Suppressor macrophage (primary cell): ENCODE data around the gene TCN2.
"Not testable (repeated sequence)": the region's sequence is repeated elsewhere in the genome, so short reads cannot be mapped to it uniquely, and the experiment has no call there.

Experiments used
- DNase-seq, 4 experiments: peaks; one replicate each; pipeline ENCODE4 v3.0.0-alpha.2; 2020 to 2022

Gene TCN2

DNA sequence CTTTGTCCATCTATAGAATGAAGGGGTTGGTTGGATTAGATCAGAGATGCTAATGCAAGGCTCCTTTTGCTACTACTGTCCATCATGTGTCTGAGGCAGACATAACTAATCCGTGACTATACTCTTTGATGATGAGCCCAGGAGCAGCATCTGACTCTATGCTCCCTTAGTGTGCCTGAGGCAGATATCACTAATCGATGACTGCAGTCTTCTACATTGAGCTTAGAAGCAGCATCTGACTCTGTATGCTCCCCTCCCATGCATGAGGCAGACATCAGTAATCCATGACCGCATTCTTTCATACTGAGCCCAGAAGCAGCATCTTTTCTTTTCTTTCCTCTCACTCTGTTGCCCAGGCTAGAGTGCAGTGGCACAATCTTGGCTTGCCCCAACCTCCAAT lies 4.2 kb downstream of the TCN2 start:
- no peak for DNase-seq

GRCh38 chr22:30612789-30613188 lies 5.8 kb downstream of the TCN2 start:
- DNase-seq, result no peak

DNA sequence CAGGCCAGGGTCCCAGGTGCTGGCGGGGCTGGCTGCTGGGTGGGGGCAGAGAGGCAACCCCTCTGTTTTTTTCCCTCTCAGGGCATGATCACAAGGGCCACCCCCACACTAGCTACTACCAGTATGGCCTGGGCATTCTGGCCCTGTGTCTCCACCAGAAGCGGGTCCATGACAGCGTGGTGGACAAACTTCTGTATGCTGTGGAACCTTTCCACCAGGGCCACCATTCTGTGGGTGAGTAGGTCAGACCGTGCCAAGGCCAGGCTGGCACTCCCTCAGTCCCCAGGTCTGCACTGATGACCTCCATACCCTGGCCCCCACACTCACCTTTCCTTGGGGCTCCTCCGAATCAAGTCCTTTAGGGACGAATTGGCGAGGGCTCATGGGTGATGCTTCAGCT lies 7.3 kb downstream of the TCN2 start:
- no peak for DNase-seq

DNA sequence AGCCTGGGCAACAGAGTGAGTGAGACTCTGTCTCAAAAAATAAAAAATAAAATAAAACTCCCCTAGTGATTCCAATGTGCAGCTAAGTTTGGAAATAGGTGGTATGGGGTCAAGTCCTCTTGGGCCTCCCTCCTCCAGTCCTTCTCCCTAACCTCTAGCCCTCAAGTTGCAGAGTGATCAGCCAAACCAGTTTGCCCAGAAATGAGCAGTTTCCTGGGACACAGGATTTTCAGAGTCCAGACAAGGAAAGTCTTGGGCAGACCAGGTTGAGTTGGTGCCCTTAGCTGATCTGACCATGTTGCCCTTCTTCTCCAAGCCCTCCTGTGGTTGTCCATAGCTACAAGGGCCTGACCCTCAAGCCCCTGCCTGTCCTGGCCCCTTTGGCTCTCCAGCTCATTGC lies 7.9 kb downstream of the TCN2 start:
- DNase-seq, result no peak

DNA sequence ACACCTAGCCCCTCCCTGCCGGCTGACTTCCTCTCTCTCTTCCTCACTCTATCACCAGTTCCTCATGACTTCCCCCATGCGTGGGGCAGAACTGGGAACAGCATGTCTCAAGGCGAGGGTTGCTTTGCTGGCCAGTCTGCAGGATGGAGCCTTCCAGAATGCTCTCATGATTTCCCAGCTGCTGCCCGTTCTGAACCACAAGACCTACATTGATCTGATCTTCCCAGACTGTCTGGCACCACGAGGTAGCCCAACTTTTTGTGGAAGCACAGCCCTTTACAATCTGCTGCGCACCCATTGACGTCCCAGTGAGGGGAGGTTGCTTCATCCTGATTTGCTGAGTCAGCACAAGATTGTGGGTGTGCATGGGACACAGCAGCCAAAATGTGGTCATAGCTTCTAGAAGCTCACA lies 8.6 kb downstream of the TCN2 start:
- peak; percentile 58 to 84 (median 70) for DNase-seq

DNA sequence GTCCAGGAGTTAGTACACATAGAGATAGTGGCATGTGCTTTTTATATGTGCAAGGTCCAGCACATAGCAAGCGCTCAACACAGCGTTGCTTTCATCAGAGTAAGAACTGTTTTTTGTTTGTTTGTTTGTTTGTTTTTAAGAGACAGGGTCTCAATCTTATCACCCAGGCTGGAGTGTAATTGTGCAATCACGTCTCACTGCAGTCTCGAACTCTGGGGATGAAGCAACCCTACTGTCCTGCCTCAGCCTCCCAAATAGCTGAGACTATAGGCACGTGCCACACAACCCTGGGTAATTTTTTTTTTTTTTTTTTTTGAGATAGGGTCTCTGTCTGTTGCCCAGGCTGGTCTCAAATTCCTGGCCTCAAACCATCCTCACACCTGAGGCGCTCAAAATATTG lies 10.8 kb downstream of the TCN2 start:
- no peak for DNase-seq

- not testable (repeated sequence) for DNase-seq
Observed at GRCh38 chr22:30619909-30620308, 12.9 kb downstream of the TCN2 start.

- no peak for DNase-seq
Observed at GRCh38 chr22:30626413-30626812, 19.4 kb downstream of the TCN2 start.

DNA sequence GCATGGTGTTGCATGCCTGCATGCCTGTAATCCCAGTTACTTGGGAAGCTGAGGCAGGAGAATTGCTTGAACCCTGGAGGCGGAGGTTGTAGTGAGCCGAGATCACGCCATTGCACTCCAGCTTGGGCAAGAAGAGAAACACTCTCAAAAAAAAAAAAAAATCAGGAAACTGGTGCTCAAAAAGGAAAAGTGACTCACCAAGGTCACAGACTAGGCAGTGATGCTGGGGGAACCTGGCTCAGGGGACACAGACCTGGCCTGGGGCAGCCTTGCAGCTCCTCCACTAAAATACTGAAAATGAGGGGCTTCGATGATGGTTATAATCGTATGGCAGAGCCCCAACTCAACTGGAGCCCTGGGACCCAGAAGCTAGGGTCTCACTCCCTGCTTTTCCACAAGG lies 20.5 kb downstream of the TCN2 start:
- DNase-seq, result peak in 3 of 4 experiments; percentile 50 to 53 (median 53)

DNA sequence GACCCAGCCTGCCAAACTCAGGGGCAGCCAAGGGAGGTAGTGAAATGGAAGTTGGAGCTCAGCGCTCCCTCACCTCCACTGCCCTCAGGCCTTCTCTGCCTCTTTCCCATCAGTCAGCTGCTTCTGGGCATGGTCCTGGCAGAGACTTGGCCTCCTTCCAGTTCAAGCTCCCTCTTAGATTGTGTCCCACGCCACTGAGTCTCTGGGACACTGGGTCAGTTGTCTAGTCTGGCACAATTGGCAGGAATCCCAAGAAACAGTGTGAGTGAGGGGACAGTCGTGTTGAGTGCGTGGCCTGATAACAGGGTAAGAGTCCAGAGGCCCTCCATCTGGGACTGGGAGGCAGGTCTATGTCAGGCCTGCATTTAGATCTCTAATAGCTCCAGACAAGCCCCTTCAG lies 21.5 kb downstream of the TCN2 start:
- no peak for DNase-seq

DNA sequence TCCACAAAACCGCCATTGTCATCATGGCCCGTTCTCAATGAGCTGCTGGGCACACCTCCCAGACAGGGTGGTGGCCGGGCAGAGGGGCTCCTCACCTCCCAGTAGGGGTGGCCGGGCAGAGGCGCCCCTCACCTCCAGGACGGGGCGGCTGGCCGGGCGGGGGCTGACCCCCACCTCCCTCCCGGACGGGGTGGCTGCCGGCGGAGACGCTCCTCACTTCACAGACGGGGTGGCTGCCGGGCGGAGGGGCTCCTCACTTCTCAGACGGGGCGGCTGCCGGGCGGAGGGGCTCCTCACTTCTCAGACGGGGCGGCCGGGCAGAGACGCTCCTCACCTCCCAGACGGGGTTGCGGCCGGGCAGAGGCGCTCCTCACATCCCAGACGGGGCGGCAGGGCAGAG lies 24.5 kb downstream of the TCN2 start:
- DNase-seq, result not testable (repeated sequence)

- peak; percentile 88 to 94 (median 92) for DNase-seq
Observed at GRCh38 chr22:30634471-30635233, 27.7 kb downstream of the TCN2 start.

DNA sequence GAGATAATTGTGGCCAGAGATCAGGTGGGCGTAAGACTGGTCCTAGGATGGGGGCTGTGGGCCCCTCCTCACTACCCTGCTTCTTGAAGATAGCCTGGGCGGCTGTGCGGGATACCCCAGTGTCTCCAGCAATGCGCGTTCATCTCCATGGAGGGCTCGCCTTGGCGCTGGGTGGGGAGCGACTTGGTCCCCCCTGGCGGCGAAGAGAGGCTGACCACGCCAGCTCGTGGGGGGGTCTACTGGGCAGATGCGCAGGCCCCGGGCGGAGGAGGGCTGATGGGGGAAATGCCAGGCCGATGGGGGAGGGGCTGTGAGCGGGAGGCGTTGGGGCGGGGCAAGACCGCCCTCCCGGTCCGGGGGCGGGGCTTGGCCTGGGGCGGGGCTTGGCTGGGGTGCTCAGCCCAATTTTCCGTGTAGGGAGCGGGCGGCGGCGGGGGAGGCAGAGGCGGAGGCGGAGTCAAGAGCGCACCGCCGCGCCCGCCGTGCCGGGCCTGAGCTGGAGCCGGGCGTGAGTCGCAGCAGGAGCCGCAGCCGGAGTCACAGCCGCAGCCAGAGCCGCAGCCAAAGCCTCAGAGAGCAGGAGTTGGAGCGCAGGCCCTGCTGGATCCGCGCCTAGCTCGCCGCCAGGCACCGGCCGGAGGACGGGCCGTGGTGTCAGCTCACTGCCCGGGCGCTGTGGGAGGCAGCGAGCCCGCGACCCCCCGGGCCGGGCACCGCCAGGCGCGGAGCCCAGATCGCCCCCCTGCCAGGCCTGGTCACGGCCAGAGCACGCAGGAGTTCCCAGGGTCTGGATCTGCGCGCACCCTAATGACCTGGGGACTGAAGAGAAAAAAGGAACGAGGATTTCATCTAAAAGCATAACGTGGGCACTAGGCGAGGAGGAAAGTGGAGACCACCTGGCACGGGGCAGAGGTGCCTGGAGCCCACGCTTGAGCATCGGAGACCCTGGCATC lies 28.6 kb downstream of the TCN2 start, which contains the start of gene SLC35E4:
Gene SLC35E4 (plus strand): TSS at position 509 of the 953 bp plus-strand sequence. CDS start 670 bp downstream, outside the sequence.
- DNase-seq, result peak; percentile 84 to 97 (median 92)

DNA sequence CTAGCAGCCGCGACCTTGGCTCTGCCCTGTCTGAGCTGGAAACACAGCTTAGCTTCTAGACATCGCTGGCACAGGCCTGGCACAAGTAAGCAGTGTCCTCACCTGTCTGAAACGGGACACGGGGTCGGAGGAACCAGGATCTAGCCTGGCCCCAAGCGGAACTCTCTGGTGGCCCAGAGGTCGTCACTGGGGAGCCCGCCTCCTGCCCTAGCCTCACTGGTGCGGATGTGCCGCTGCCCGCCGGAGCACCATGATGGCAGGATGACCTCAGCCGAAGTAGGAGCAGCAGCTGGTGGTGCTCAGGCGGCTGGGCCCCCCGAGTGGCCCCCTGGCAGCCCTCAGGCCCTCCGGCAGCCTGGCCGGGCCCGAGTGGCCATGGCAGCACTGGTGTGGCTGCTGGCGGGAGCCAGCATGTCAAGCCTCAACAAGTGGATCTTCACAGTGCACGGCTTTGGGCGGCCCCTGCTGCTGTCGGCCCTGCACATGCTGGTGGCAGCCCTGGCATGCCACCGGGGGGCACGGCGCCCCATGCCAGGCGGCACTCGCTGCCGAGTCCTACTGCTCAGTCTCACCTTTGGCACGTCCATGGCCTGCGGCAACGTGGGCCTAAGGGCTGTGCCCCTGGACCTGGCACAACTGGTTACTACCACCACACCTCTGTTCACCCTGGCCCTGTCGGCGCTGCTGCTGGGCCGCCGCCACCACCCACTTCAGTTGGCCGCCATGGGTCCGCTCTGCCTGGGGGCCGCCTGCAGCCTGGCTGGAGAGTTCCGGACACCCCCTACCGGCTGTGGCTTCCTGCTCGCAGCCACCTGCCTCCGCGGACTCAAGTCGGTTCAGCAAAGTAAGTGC lies 29.5 kb downstream of the TCN2 start:
- peak in 1 of 4 experiments; percentile 33 for DNase-seq

- no peak for DNase-seq
Observed at GRCh38 chr22:30637701-30638114, 30.7 kb downstream of the TCN2 start.

GRCh38 chr22:30640361-30640760 lies 33.4 kb downstream of the TCN2 start:
- DNase-seq, result no peak

DNA sequence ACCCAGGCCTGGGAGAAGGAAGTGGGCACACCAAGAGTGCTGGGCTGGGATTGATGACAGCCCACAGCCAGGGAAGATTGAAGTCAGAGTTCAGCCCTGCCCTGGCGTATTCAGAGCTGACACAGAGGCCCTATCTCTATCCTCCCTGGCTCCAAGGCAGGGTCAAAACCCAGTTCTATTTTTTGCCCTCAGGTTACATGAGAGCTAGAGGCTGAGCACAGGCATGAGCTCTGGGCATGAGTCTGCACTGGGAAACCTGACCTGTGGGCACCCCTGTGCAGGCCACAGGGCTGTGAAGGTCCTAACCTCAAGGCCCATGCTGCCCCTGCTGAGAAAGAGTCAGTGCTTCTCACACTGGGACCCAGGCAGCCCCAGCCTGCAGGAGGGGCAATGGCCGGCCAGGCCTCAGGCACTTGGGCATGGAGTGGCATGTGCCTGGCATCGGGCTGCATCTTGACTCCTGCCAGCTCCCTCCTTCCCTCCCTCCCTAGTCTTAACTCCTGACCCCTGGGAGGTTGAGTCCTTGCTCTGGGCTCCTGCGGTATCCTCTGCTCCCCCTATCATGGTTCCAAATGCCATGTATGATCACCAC lies 34.0 kb downstream of the TCN2 start:
- peak in 3 of 4 experiments; percentile 26 to 37 (median 34) for DNase-seq

GRCh38 chr22:30643055-30643875 lies 36.3 kb downstream of the TCN2 start:
- DNase-seq, result peak in 2 of 4 experiments; percentile 23 to 44

- no peak for DNase-seq
Observed at GRCh38 chr22:30646518-30647160, 39.7 kb downstream of the TCN2 start.

- no peak for DNase-seq
Observed at GRCh38 chr22:30647536-30647935, 40.6 kb downstream of the TCN2 start.

DNA sequence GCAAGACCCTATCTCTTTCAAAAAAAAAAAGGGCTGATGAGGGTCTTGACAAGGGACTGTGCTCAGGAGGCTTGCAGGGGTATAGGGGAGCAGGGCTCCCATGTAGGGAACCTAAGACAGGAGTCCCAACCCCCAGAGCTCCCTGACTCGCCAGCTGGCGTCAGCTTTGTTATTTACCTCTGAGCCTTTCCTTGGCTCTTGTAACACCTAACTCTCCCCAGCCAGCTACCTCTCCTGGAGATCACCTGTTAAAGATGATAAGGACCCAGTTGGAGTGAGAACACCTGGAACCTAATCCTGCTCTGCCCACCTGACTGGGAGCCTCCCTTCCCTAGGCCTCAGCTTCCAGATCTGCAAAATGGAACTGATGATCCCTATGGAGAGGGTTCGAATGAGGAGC lies 41.9 kb downstream of the TCN2 start:
- no peak for DNase-seq
